ENCODE data around the gene FMN2.
"Not testable (repeated sequence)": the region's sequence is repeated elsewhere in the genome, so short reads cannot be mapped to it uniquely, and the experiment has no call there.

The FMN2 gene

DNA sequence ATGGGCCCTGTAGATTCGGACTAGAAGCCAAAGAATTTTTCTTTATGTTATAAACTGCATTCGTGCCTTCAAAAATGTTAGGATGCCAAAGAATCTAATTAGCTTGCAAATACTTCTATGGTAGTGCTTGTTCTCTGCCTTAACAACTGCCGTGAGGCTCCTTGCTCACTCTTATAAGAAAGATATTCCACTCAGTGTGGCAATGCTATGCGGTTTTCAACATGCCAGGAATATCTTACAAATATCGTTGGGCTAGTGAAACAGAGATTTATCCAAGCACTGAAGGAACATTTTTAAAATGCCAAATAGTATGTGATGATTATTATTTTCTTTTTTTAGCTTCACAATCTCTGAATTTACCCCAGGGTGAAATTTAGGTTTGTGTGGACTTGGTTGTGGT, 322.0 kb downstream of the FMN2 start:
- TF ChIP-seq ZFX (IDR thresholded peaks at IDR 0.05; ENCODE audit: borderline replicate concordance) (no peak), CTCF (IDR thresholded peaks at IDR 0.05) (no peak)
- no peak overlapping the region for H3K27ac ChIP-seq

- no peak overlapping the region for H3K27ac ChIP-seq
- no peak for TF ChIP-seq ZFX (IDR thresholded peaks at IDR 0.05; ENCODE audit: borderline replicate concordance)
- no peak for TF ChIP-seq CTCF (IDR thresholded peaks at IDR 0.05)
Measured at GRCh38 chr1:240414237-240414636, 322.6 kb downstream of the FMN2 start.

- H3K27ac ChIP-seq: not testable (repeated sequence)
Measured at GRCh38 chr1:240415011-240415410, 323.3 kb downstream of the FMN2 start.

DNA sequence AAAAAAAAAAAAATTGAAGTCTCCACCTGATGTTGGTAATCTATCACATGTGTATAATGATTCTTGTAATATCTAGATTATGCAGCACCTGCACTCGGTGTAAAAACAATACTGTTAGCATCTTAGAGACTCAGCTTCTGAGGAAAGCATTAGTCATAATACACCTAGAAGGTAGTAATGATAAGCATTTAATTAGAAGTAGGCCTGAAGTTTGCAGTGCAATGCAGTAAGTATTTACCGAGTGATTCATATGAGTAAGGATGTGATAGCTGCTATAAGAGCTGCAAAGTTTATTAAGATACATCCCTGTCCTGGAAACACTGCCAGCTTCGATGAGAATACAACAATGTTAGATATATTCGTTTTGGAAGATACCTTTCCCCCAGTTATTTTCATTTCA, 323.8 kb downstream of the FMN2 start:
- TF ChIP-seq CTCF (IDR thresholded peaks at IDR 0.05) (no peak), ZFX (IDR thresholded peaks at IDR 0.05; ENCODE audit: borderline replicate concordance) (no peak)
- no peak overlapping the region for H3K27ac ChIP-seq

- H3K27ac ChIP-seq: no peak overlapping the region
- no peak for TF ChIP-seq ZFX (IDR thresholded peaks at IDR 0.05; ENCODE audit: borderline replicate concordance)
- no peak for TF ChIP-seq CTCF (IDR thresholded peaks at IDR 0.05)
Measured at GRCh38 chr1:240417317-240417716, 325.6 kb downstream of the FMN2 start.

GRCh38 chr1:240420766-240421165, 329.1 kb downstream of the FMN2 start:
- TF ChIP-seq ZFX (IDR thresholded peaks at IDR 0.05; ENCODE audit: borderline replicate concordance) (no peak), CTCF (IDR thresholded peaks at IDR 0.05) (no peak)

DNA sequence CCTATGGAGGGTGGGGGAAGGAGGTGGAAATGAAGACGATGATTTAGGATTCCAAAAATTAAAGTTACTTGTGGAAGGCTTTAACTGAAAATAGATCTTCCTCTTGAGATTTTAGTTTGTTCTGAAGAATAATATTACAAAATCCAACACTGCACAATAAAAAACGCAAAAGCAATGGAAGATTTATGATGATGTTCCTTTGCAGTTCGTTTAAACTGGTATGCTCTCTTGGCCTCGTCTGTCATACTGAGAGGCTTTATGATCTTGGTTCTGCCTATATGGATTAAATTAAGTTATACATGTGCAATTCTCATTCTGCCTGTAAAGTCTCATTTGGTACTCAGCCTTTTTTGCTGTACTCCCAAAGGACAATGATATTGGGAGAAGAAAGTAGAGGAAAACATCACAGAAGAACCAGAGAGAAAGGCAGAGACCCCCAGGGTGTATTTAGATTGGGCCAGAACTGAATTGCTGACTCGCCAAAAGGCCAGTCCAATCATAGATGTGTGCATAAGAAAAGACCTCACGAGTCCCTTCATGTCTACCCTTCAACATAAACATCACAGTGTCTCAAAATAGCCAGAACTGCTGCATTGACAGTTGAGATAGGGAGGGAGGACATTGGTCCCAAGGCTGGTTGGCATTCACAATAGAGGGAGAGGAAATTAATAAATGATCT, 331.7 kb downstream of the FMN2 start:
- H3K27ac ChIP-seq: no peak overlapping the region
- no peak for TF ChIP-seq ZFX (IDR thresholded peaks at IDR 0.05; ENCODE audit: borderline replicate concordance)
- TF ChIP-seq CTCF (IDR thresholded peaks at IDR 0.05): no peak

More at GRCh38 chr1:240420766-240421165, 329.1 kb downstream of the FMN2 start:
- H3K27ac ChIP-seq: no peak overlapping the region
